Panc1 (cell line): ENCODE data around the gene TRAFD1. TPM values are rescaled to one million over a fixed set of nuclear protein-coding genes. Genes with fewer than 3 reads are reported as not detected.
A peak's percentile ranks its signal among the peaks of the same experiment; 100 is the strongest.

Source experiments
- ATAC-seq: fragments of 200-7000 bp; cut with Tn5 transposase; 2 replicates; pipeline ENCODE4 v1.9.1; 2020; ENCODE audit warnings: mild to moderate bottlenecking, moderate library complexity
- BruUV-seq: library from RNA; stranded (reverse); fragments of 400-500 nt; replicated peaks from 2 replicates; lab custom pipeline; 2021; lab: Mats Ljungman, UMichigan
- CTCF ChIA-PET: fragments of 300-600 bp; sonication (Branson Sonifier 250); formaldehyde crosslinking; loops from one replicate; lab custom pipeline; 2022; ENCODE audit warnings: antibody characterized with exemption; lab: Charles Lee
- POLR2A ChIA-PET: fragments of 300-600 bp; sonication (Branson Sonifier 250); formaldehyde crosslinking; loops from one replicate; lab custom pipeline; 2022; ENCODE audit warnings: antibody characterized with exemption; lab: Charles Lee
- DNase-seq: peaks from one replicate; pipeline ENCODE4 v3.0.0-alpha.2; 2010; ENCODE audit warnings: low read depth, low spot score
- H3K27ac ChIP-seq: 2 replicates; pipeline ENCODE4 v1.5.1; 2011; ENCODE audit warnings: mild to moderate bottlenecking, low read length, inconsistent platforms
- H3K27me3 ChIP-seq: fragments of 200-500 bp; sonication (Bioruptor generic); 2 replicates; pipeline ENCODE4 v1.6.0; 2014; ENCODE audit warnings: low read length, inconsistent platforms; ENCODE audit not compliant: control insufficient read depth, insufficient read depth
- H3K36me3 ChIP-seq: fragments of 200-500 bp; sonication (Bioruptor generic); 2 replicates; pipeline ENCODE4 v1.5.1; 2014; ENCODE audit warnings: inconsistent platforms, mild to moderate bottlenecking, low read length, moderate library complexity; ENCODE audit not compliant: control insufficient read depth, insufficient read depth
- H3K4me1 ChIP-seq: 2 replicates; pipeline ENCODE4 v1.5.1; 2011; ENCODE audit warnings: inconsistent platforms, mild to moderate bottlenecking, low read length, moderate library complexity; ENCODE audit not compliant: control insufficient read depth, insufficient read depth
- H3K4me3 ChIP-seq, 2 experiments: 2 replicates each; pipeline ENCODE4 v1.5.1; 2011 to 2012; ENCODE audit warnings: low read depth in 2 of 2, low read length in 2 of 2, mild to moderate bottlenecking in 2 of 2, inconsistent platforms in 1 of 2, moderate library complexity in 1 of 2
- H3K9me3 ChIP-seq: fragments of 200-500 bp; sonication (Bioruptor generic); 2 replicates; pipeline ENCODE4 v1.5.1; 2014; ENCODE audit warnings: low read depth, mild to moderate bottlenecking, inconsistent platforms, low read length, moderate library complexity; ENCODE audit not compliant: control insufficient read depth, insufficient read depth
- CTCF ChIP-seq: fragments of 450-650 bp; IDR thresholded peaks from 2 replicates; pipeline ENCODE4 v1.5.1; 2017; ENCODE audit warnings: mild to moderate bottlenecking
- POLR2AphosphoS5 ChIP-seq: IDR thresholded peaks from 2 replicates; pipeline ENCODE4 v1.6.1; 2012; ENCODE audit warnings: mild to moderate bottlenecking, low read depth, low read length, moderate library complexity
- REST ChIP-seq, 2 experiments: IDR thresholded peaks; 2 replicates each; pipeline ENCODE4 v1.6.1; 2011 to 2012; ENCODE audit warnings: low read depth in 2 of 2, control low read depth in 1 of 2, low read length in 1 of 2, mild to moderate bottlenecking in 1 of 2, moderate library complexity in 1 of 2; ENCODE audit not compliant: insufficient read depth in 1 of 2
- SIN3A ChIP-seq: IDR thresholded peaks from 2 replicates; pipeline ENCODE4 v1.6.1; 2012; ENCODE audit warnings: low read depth, mild to moderate bottlenecking, low read length, moderate library complexity, borderline replicate concordance; ENCODE audit not compliant: insufficient read depth
- TCF7L2 ChIP-seq: IDR thresholded peaks from 2 replicates; pipeline ENCODE4 v1.6.1; 2011; ENCODE audit warnings: mild to moderate bottlenecking, low read depth, low read length, inconsistent platforms
- in situ Hi-C: cut with HindIII; loops from 2 replicates; pipeline ENCODE4 v1.10.0; 2016; ENCODE audit warnings: low sequenced_read_pairs, low pct_unique_long_range_greater_than_20kb
- intact Hi-C: fragments of 100-400 bp; cut with micrococcal nuclease; formaldehyde crosslinking; loops from one replicate; pipeline ENCODE4 v1.10.0; 2022; ENCODE audit not compliant: unreplicated experiment
- total RNA-seq: library from RNA; stranded (reverse); gene quantifications from one replicate; pipeline ENCODE4 v1.2.1, GENCODE V29; 2021; ENCODE audit not compliant: unreplicated experiment

The TRAFD1 gene
- total RNA-seq, 1 experiment from 2014 or later, result 32.9 TPM

- Histone ChIP-seq H3K4me1 (no peaks in the 10 kb centered on the region), H3K27me3 (no peaks in the 10 kb centered on the region), H3K36me3 (no peaks in the 10 kb centered on the region), H3K27ac (no peak overlapping the region), H3K4me3 (no peak overlapping the region), H3K9me3 (no peaks in the 10 kb centered on the region)
- ChIA-PET POLR2A (no interaction called here), CTCF (no interaction called here)
- DNase-seq, result no peak
- in situ Hi-C loops, result no loop called here
- TF ChIP-seq POLR2AphosphoS5 (no peak), CTCF (no peak), REST (IDR thresholded peaks at IDR 0.05; ENCODE audit: insufficient read depth in 1 of 2, low read depth in 2 of 2, low read length in 1 of 2) (no peak)
- intact Hi-C loops, result no loop called here
- BruUV-seq, result no TSS peak
- no peak for ATAC-seq
These were observed 59.9 kb downstream of the TRAFD1 start for GRCh38 chr12:112185093-112185923.

- BruUV-seq, result no TSS peak
- Histone ChIP-seq H3K36me3 (peaks cover 2% of the 10 kb centered on the region; the same call in 1 of the 2 replicates), H3K27ac (no peak overlapping the region), H3K4me3 (no peak overlapping the region), H3K27me3 (no peaks in the 10 kb centered on the region), H3K9me3 (no peaks in the 10 kb centered on the region), H3K4me1 (no peaks in the 10 kb centered on the region)
- no peak for DNase-seq
- peak; percentile 29; the same call in 1 of the 2 replicates for ATAC-seq
- intact Hi-C loops, result no loop called here
- in situ Hi-C loops, result no loop called here
- TF ChIP-seq TCF7L2 (no peak), SIN3A (no peak), REST (IDR thresholded peaks at IDR 0.05; ENCODE audit: insufficient read depth in 1 of 2, low read depth in 2 of 2, low read length in 1 of 2) (no peak), POLR2AphosphoS5 (no peak), CTCF (no peak)
- POLR2A ChIA-PET, result no interaction called here
- CTCF ChIA-PET, result no interaction called here
These were observed 62.9 kb downstream of the TRAFD1 start for GRCh38 chr12:112188130-112188830.
